OCI-LY1 (cell line): Measurements from ENCODE around the gene OR10K2.

Experiments
- CTCF ChIP-seq: fragments of 200-600 bp; sonication (generic), shearing (Covaris generic); IDR thresholded peaks from 2 replicates; pipeline ENCODE4 v1.5.1; 2017; ENCODE audit warnings: mild to moderate bottlenecking, antibody characterized with exemption, low read length, moderate library complexity, mixed read lengths
- EZH2 ChIP-seq: fragments of 200-600 bp; sonication (generic), shearing (Covaris generic); IDR thresholded peaks from 2 replicates; pipeline ENCODE4 v1.8.0; 2017; ENCODE audit warnings: borderline replicate concordance, mixed run types, mild to moderate bottlenecking, antibody characterized with exemption, low read length, moderate library complexity, mixed read lengths

DNA sequence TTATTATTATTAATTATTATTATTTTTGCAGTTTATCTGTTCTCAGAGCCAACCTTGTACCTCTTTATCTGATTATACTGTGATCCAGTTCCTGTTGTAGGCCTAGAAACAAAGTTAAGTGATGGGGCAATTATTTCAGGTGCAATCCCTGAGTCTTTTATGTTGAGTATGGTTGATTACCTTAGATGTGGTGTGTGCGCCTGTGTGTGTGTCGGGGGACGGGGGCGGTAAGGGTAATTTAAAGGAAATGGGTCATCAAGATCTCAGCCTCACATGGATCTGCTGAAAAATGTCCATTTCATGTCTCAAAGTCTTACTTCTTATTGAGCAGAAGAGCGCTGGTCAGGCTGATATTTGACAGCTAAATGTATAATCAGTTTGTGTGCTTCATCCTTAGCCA is 18.9 kb downstream of the OR10K2 start:
- no peak for TF ChIP-seq CTCF
- no peak for TF ChIP-seq EZH2
